ENCODE results near the gene KRT38.

- no peak for TF ChIP-seq CTCF (IDR thresholded peaks at IDR 0.05)
- TF ChIP-seq POLR2A (IDR thresholded peaks at IDR 0.05): no peak
- no peak for TF ChIP-seq POLR2AphosphoS5 (IDR thresholded peaks at IDR 0.05)
Measured at GRCh38 chr17:41437769-41438168, 3.0 kb downstream of the KRT38 start.
